Measurements from ENCODE around the gene ZBTB7C. TPM values are rescaled to one million over a fixed set of nuclear protein-coding genes. Genes with fewer than 3 reads are reported as not detected.

The ZBTB7C gene
- total and polyA plus RNA-seq, 2 of the 8 experiments (the other 6 are each of a cell fraction or from before 2014, with no cell fraction given): 0.15 to 0.45 TPM

DNA sequence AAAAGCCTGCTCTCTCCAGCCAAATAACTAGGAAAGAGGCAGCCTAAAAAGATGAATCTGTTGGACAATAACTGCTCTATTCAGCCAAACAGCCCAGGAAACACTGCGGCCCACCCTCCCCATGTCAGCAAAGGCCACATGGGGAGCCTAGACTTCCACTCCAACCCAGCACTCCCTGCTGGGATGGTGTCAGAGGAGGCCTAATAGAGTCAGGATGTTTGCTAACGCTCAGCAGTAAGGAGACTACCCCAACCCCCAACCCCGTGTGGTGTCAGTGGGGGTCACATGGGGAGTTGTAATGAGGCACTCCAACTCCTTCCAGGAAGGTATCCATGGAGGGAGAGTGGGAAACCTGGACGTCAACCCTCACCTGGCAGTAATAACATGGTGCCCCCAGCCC lies 41.6 kb downstream of the ZBTB7C start (continued):
- TF ChIP-seq PHF8 (conservative IDR thresholded peaks at IDR 0.05; ENCODE audit: low read depth, low read length) (no peak), TAF1 (IDR thresholded peaks at IDR 0.05; ENCODE audit: low read depth, low read length) (no peak), NANOG (IDR thresholded peaks at IDR 0.05; ENCODE audit: insufficient read depth, low read depth, low read length, poor library complexity, severe bottlenecking) (no peak), POU5F1 (IDR thresholded peaks at IDR 0.05; ENCODE audit: low read depth, low read length) (no peak), EGR1 (IDR thresholded peaks at IDR 0.05; ENCODE audit: borderline replicate concordance, low read depth, low read length) (no peak), SP4 (IDR thresholded peaks at IDR 0.05; ENCODE audit: low read length) (no peak)
